ENCODE results near the gene ABHD8. TPM values are rescaled to one million over a fixed set of nuclear protein-coding genes. Genes with fewer than 3 reads are reported as not detected.
A peak's percentile ranks its signal among the peaks of the same experiment; 100 is the strongest.

Gene ABHD8
- total and polyA plus RNA-seq, 2 of the 4 experiments (the other 2 are of a cell fraction), result 3.9 to 10.2 TPM

- Histone ChIP-seq H3K4me3 (ENCODE audit: insufficient read depth, low read depth, low read length) (peak overlapping the region; percentile 73), H3K27ac (ENCODE audit: insufficient read depth, low read length) (peak overlapping the region; percentile 45), H3K23ac (ENCODE audit: low read depth, low read length) (peak overlapping the region; percentile 20; the same call in 1 of the 2 replicates), H2AFZ (replicated peaks; ENCODE audit: low read length, poor library complexity) (peak overlapping the region; percentile 95), H2AK9ac (replicated peaks; ENCODE audit: low read depth, low read length, poor library complexity) (peak overlapping the region; percentile 47), H2BK15ac (ENCODE audit: low read depth, low read length) (no peak overlapping the region), H4K91ac (ENCODE audit: insufficient read depth, low read depth, low read length) (peak overlapping the region; percentile 51; the same call in 1 of the 2 replicates), H3K9me1 (ENCODE audit: insufficient read depth, low read length) (peaks cover 5% of the 10 kb centered on the region), H2AK5ac (ENCODE audit: low read depth, low read length) (peak overlapping the region; percentile 52; the same call in 1 of the 2 replicates), H3K4me2 (ENCODE audit: low read depth, low read length) (peak overlapping the region; percentile 87), H3K36me3 (ENCODE audit: control insufficient read depth, insufficient read depth, low read length) (peaks cover 5% of the 10 kb centered on the region; the same call in 1 of the 2 replicates), H3K9me3 (ENCODE audit: control insufficient read depth, insufficient read depth, low read length) (no peaks in the 10 kb centered on the region), H2BK120ac (ENCODE audit: low read depth, low read length) (no peak overlapping the region), H3K18ac (ENCODE audit: low read depth, low read length) (no peak overlapping the region), H2BK20ac (ENCODE audit: low read depth, low read length) (no peak overlapping the region), H3K27me3 (ENCODE audit: control insufficient read depth, insufficient read depth, low read length) (no peaks in the 10 kb centered on the region), H3K14ac (replicated peaks; ENCODE audit: low read depth, low read length) (peak overlapping the region; percentile 11; the same call in 1 of the 2 replicates), H4K5ac (ENCODE audit: low read depth, low read length) (peak overlapping the region; percentile 9; the same call in 1 of the 2 replicates), H2BK5ac (ENCODE audit: low read depth, low read length, poor library complexity, severe bottlenecking) (peak overlapping the region; percentile 37), H3K79me1 (ENCODE audit: low read depth in 1 of 2, low read length in 2 of 2) (peaks cover 7 to 37% of the 10 kb centered on the region in 2 experiments; a peak in 3 of 4 replicates), H3K9ac (ENCODE audit: low read depth, low read length) (peak overlapping the region; percentile 61), H3K4me1 (ENCODE audit: control insufficient read depth, insufficient read depth, low read length) (peaks cover 8% of the 10 kb centered on the region), H3K4ac (ENCODE audit: low read depth, low read length) (peak overlapping the region; percentile 49), H4K20me1 (ENCODE audit: insufficient read depth, low read length) (no peaks in the 10 kb centered on the region), H3K56ac (ENCODE audit: extremely low read depth, insufficient read depth, low read length) (no peak overlapping the region; the same call in none of the 2 replicates), H4K8ac (ENCODE audit: low read depth in 2 of 2, low read length in 2 of 2) (peak overlapping the region; percentile 8 to 80; a peak in 2 of 4 replicates)
- in situ Hi-C loops (cut with MboI; ENCODE audit: low sequenced_read_pairs), result no loop called here
- BruUV-seq (replicated peaks), result no TSS peak
- intact Hi-C loops (cut with micrococcal nuclease), result no loop called here
- ATAC-seq (ENCODE audit: low read depth) (no peak), DNase-seq (no peak)
- no peak for TF ChIP-seq NFE2L2 (IDR thresholded peaks at IDR 0.05; ENCODE audit: low read depth, low read length)
- TF ChIP-seq RFX5 (IDR thresholded peaks at IDR 0.05; ENCODE audit: low read depth, low read length), result no peak
- TF ChIP-seq CTCF (conservative IDR thresholded peaks at IDR 0.05; ENCODE audit: low read depth, low read length), result no peak
- no peak for TF ChIP-seq FOS (IDR thresholded peaks at IDR 0.05; ENCODE audit: low read depth, low read length)
- no peak for TF ChIP-seq SMC3 (IDR thresholded peaks at IDR 0.05; ENCODE audit: low read depth, low read length)
- TF ChIP-seq POLR2A (IDR thresholded peaks at IDR 0.05; ENCODE audit: low read depth, low read length), result no peak
- TF ChIP-seq MXI1 (IDR thresholded peaks at IDR 0.05; ENCODE audit: borderline replicate concordance, low read depth, low read length), result no peak
- TF ChIP-seq CEBPB (IDR thresholded peaks at IDR 0.05; ENCODE audit: low read depth, low read length), result no peak
- TF ChIP-seq MAZ (IDR thresholded peaks at IDR 0.05; ENCODE audit: borderline replicate concordance, low read depth, low read length), result no peak
- TF ChIP-seq USF2 (IDR thresholded peaks at IDR 0.05; ENCODE audit: low read depth, low read length), result no peak
- TF ChIP-seq RAD21 (IDR thresholded peaks at IDR 0.05; ENCODE audit: low read length), result no peak
- TF ChIP-seq RCOR1 (IDR thresholded peaks at IDR 0.05; ENCODE audit: insufficient replicate concordance, low read length), result no peak
- no peak for TF ChIP-seq BHLHE40 (IDR thresholded peaks at IDR 0.05; ENCODE audit: low read depth, low read length)
- TF ChIP-seq CHD1 (IDR thresholded peaks at IDR 0.05; ENCODE audit: low read depth, low read length), result no peak
- dilution Hi-C loops (cut with HindIII; ENCODE audit: low sequenced_read_pairs, unreplicated experiment), result no loop called here
- POLR2A ChIA-PET (ENCODE audit: unreplicated experiment), result interaction anchor here (0.6 kb wide), 1 partner anchor 10 kb away, joined by 3 read pairs; no protein-coding TSS in a partner anchor
- CTCF ChIA-PET, result no interaction called here
- 6% methylated on average over 31 of the region's 50 CpGs; no CpG with 5 or more reads in 1 of the 2 experiments for WGBS, 2 experiments (ENCODE audit: extremely low coverage in 2 of 2, insufficient read length in 1 of 2)
Measured at GRCh38 chr19:17337675-17338432, 34.6 kb upstream of the ABHD8 start.

Measured in IMR-90 (cell line).